HG02852 (cell line): ENCODE measurements around the gene EHF.

Experiments
- ATAC-seq: cut with Tn5 transposase; IDR thresholded peaks from one replicate; pipeline ENCODE4 v1.9.1; 2021; ENCODE audit warnings: mild to moderate bottlenecking, moderate library complexity; ENCODE audit not compliant: unreplicated experiment

Gene EHF

GRCh38 chr11:34643311-34643710 is 22.4 kb downstream of the EHF start:
- ATAC-seq: no peak

DNA sequence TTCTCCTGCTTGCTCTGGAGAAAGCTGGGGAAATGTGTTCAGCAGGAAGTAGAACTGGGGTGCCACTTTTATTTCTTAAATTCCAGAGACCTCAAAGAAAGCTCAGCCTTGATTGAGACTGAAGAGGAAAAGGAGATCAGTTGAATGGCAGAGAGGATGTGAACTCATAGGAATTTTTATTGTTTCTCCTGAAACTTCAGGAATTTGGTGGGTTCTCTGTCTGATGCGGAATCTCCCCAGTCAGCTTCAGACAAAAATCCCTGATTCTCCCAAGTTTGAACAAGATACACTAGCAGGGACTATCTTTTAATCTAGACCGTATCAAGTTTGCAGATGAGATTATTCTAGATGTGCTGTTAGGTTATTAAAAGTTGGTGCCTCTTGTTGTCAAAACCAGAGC is 23.0 kb downstream of the EHF start:
- no peak for ATAC-seq

DNA sequence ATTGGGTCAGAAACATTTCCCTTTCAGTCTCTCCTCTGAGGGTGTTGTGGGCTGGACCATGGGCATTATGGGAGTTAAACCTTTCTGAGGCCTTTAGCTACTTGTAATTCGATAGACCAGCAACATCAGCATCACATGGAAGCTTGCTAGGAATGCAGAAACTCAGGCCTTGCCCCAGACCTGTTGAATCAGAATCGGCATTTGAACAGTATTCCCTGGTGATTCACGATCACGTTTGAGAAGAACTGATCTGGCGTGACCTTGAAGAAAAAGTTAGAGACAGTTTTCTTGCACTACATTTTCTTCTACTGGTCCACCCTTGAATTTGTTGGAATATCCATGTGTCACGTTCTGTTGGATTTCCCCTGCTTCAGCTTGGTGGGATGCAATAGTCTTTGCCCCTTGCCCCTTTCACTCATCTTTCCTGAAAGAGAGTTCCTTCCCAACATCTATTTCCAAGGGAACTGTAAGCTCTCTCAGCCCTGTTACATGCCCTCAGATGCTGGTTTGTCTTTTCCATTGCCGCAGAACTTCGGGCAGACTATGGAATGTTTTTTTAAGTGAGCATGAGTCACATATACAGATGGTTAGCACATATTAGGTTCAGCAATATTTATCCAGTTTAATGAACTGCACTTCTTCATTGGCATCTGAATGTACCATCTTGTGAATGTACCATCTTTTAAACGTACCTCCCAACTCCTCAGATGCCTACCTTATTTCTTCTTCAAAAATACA is 23.9 kb downstream of the EHF start:
- ATAC-seq: no peak

GRCh38 chr11:34646431-34646830 is 25.5 kb downstream of the EHF start:
- no peak for ATAC-seq

DNA sequence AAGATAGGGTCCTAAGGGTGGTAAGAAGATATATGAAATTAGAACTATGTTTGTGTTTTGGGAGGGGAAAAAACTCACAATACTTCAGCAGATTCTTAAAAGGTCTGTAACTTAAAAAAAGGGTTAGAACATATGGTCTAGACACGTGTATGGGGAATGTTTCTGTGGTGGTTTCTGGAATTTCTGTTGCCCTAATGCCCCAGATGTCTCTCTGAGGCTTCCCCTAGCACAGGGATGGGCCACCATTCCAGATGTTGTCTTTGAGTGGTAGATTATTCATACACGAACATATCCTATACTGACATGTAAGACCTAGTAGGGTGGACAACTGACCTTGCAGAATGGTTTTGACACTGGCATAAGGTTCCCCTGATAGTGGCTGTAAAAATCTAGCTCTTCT is 26.2 kb downstream of the EHF start:
- ATAC-seq: no peak

DNA sequence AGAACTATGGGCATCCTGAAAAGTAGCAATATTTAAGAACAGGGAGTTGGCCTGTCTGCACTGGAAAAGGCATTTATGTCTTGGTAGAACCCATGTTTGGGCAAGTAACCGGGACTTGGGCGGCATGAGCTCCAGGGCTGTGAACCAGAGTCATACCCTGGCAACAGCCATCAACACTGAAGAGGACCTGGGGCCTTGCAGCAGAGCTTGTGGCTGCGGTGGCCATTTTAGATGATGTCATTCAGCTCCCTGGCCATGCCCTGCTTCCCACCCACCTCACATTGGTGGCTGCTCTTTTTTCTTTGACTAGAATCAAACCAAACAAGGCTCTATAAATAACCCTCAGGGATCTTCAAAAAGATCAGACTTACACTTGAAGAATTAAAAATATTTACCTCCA is 26.6 kb downstream of the EHF start:
- no peak for ATAC-seq

DNA sequence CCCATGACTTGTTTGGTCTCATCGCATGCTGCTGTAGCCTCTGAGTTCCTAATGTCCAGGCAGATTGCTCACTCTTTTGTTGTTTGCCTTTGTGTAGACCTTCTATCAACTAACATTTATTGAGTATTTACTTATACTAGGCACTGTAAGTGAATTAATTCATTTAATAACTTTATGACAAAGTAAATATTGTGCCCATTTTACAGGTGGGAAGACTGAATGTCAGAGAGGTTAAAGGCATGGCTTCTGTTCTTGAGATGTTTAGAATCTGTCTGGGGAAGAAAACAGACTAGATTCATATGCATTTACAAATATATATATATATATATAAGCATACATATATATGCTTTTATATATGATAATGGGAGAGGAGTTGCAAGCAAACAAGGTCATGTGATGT is 27.1 kb downstream of the EHF start:
- no peak for ATAC-seq

GRCh38 chr11:34649597-34649996 is 28.7 kb downstream of the EHF start:
- no peak for ATAC-seq

DNA sequence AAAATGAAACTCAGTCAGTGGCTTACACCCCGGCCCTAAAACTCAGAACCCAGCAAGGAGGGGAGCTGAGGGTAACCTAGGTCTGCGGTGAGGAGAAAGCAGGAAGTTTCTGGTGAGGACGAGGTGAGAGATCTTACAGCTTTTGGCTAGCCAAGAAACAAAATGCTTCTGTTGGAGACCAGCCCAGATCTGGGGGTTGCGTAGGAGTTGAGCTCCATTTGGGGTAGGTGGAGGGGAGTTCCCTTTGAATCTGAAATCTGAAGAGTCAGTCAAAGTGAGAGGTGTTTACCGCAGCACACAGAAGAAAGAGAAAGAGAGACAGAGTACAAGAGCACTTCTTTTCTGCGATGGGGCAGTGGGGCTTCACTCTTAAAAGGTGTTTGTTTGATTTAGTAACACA is 29.6 kb downstream of the EHF start:
- ATAC-seq: peak; percentile 92

GRCh38 chr11:34651551-34651950 is 30.7 kb downstream of the EHF start:
- no peak for ATAC-seq

- peak; percentile 23 for ATAC-seq
These were observed 31.5 kb downstream of the EHF start for GRCh38 chr11:34652191-34652973.

- no peak for ATAC-seq
These were observed 32.1 kb downstream of the EHF start for GRCh38 chr11:34653031-34653430.

- no peak for ATAC-seq
These were observed 33.1 kb downstream of the EHF start for GRCh38 chr11:34653851-34654482.

DNA sequence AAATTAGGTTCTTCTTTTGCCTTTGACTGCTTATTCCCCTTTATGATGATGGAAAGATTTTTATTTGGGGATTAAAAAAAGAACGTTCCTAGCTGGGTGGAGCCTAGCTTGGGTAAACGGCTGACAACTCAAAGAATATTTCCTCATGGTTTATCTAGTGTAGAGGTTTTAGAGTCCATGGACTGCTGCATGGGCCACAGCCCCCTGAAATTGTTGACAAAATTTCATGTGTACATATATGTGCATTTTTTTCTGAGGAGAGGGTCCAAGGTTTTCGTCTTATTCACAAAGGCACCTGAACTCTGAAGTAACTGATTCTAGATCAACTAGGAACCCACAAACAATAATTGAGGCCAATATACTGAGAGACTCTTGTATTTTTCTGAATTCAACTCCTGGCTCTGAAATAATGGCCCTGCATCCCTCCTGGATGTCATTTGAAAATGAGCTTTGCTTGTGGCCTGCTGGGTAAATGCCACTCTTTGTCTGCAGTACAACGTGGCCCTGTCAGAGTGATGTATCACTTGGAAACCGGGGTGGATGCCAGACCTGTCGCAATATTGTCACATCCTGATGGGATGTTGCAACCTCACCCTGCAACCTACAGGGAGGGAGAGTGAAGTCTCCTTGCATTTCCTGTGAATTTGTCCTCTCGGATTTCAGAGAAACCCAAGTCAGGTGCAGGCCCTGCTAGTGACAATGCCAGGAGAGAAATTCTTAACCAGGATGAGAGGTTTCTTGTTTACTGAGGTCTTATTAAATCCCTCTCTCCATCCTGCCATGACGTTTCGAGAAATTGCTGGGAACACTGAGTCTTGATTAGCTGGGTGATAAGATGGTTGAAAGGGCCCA is 33.8 kb downstream of the EHF start:
- no peak for ATAC-seq

- ATAC-seq: no peak
These were observed 34.6 kb downstream of the EHF start for GRCh38 chr11:34655335-34656008.

DNA sequence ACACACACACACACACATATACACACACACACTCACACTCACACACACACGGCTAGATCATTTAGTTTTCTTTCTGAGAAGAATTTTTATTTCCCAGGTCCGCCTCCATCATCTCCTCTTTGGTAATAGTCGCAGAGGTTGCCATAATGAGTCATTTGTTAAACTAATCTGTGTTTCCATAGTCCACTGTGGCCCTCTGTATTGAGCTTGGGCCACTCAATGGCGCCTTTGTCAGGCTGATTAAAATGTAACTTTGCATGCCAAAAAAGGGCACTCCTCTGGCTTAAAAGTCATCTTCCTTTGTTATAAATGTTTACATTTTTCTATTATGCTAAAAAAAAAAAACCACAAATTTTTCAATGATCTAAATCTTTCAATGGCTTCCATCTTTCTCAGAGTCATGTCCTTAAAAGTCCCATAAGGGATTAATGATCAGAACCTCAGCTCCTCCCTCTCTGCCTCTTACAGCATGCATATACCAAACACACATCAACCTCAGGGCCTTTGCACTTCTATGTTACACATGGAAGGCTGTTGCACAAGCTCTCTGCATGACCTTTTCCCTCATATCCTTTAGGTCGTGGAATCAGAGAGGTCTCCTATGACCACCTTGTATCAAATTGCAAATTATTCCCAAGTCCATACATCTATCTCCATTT is 35.3 kb downstream of the EHF start:
- no peak for ATAC-seq

DNA sequence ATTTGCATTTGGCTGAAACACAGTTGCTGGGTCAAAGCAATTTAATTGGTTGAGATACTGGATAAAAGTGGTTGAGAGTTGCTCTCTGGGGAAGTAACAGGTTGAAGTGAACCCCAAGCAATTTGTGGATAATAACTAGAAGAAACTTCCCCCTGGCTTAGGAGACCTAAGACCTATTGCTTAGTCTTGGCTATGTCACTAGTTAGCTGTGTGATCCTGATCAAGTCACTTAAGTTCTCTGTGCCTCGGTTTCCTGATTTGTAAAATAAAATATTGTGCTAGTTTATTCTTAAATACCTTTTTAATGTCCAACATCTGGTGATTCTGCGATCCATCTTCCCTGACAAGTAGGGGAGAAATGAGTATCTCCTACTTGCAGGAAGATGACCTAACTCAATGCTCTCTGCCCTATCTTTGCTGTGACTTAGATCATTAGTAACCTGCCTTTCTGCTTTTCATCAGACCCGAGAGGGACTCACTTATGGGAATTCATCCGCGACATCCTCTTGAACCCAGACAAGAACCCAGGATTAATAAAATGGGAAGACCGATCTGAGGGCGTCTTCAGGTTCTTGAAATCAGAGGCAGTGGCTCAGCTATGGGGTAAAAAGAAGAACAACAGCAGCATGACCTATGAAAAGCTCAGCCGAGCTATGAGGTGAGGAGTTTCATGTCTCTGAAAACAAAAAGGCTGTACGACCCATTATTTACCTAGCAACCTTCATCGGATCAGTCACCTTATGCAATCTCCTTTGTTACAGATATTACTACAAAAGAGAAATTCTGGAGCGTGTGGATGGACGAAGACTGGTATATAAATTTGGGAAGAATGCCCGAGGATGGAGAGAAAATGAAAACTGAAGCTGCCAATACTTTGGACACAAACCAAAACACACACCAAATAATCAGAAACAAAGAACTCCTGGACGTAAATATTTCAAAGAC is 37.5 kb downstream of the EHF start:
- no peak for ATAC-seq

DNA sequence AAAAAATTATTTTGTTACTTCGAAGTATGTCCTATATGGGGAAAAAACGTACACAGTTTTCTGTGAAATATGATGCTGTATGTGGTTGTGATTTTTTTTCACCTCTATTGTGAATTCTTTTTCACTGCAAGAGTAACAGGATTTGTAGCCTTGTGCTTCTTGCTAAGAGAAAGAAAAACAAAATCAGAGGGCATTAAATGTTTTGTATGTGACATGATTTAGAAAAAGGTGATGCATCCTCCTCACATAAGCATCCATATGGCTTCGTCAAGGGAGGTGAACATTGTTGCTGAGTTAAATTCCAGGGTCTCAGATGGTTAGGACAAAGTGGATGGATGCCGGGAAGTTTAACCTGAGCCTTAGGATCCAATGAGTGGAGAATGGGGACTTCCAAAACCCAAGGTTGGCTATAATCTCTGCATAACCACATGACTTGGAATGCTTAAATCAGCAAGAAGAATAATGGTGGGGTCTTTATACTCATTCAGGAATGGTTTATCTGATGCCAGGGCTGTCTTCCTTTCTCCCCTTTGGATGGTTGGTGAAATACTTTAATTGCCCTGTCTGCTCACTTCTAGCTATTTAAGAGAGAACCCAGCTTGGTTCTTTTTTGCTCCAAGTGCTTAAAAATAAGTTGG is 38.3 kb downstream of the EHF start:
- ATAC-seq: no peak
